GM12873 (cell line): Measurements from ENCODE around the gene ACAP3.

Experiments
- CTCF ChIP-seq: IDR thresholded peaks from 2 replicates; pipeline ENCODE4 v1.5.1; 2012; ENCODE audit warnings: low read depth, mild to moderate bottlenecking, moderate library complexity, low read length, control low read depth; ENCODE audit not compliant: insufficient read depth; ENCODE audit errors: missing control alignments

Gene ACAP3

GRCh38 chr1:1245817-1246576 lies 61.7 kb downstream of the ACAP3 start:
- TF ChIP-seq CTCF = no peak

- no peak for TF ChIP-seq CTCF
Measured at GRCh38 chr1:1245178-1245816, 62.4 kb downstream of the ACAP3 start.

GRCh38 chr1:1244192-1244811 lies 63.4 kb downstream of the ACAP3 start:
- no peak for TF ChIP-seq CTCF

GRCh38 chr1:1243807-1244191 lies 63.9 kb downstream of the ACAP3 start:
- TF ChIP-seq CTCF = no peak

GRCh38 chr1:1243266-1243660 lies 64.5 kb downstream of the ACAP3 start:
- no peak for TF ChIP-seq CTCF

GRCh38 chr1:1242461-1243265 lies 65.1 kb downstream of the ACAP3 start:
- no peak for TF ChIP-seq CTCF
